PFSK-1 (cell line): Measurements from ENCODE around the gene ENKD1.

ENCODE experiments used
- FOXP2 ChIP-seq: optimal IDR thresholded peaks from 2 replicates; pipeline ENCODE3; 2011; ENCODE audit warnings: borderline replicate concordance, control low read depth, inconsistent platforms; ENCODE audit not compliant: insufficient read depth; ENCODE audit errors: extremely low read length, extremely low read depth
- POLR2AphosphoS5 ChIP-seq: IDR thresholded peaks from 2 replicates; pipeline ENCODE4 v1.6.1; 2012; ENCODE audit warnings: low read depth, mild to moderate bottlenecking, control low read depth, low read length, moderate library complexity
- REST ChIP-seq, 2 experiments: IDR thresholded peaks; 2 replicates each; pipeline versions ENCODE4 v1.6.1 to v1.8.0; 2011 to 2012; ENCODE audit warnings: low read depth in 2 of 2, low read length in 2 of 2, control low read depth in 1 of 2, inconsistent platforms in 1 of 2, mild to moderate bottlenecking in 1 of 2, moderate library complexity in 1 of 2; ENCODE audit not compliant: insufficient read depth in 1 of 2
- TAF1 ChIP-seq: IDR thresholded peaks from 2 replicates; pipeline ENCODE4 v1.6.1; 2012; ENCODE audit warnings: low read length, control low read depth, borderline replicate concordance; ENCODE audit not compliant: insufficient read depth

- no peak for TF ChIP-seq POLR2AphosphoS5
- TF ChIP-seq TAF1 = no peak
- no peak for TF ChIP-seq REST (IDR thresholded peaks at IDR 0.05; ENCODE audit: insufficient read depth in 1 of 2, low read depth in 2 of 2, low read length in 2 of 2)
- TF ChIP-seq FOXP2 = no peak
These were observed 4.5 kb downstream of the ENKD1 start for GRCh38 chr16:67661886-67662652.
